AG09319 (cell line): ENCODE data around the gene CRY1.

Experiments used
- DNase-seq: peaks from one replicate; pipeline ENCODE4 v3.0.0-alpha.2; 2010; ENCODE audit warnings: low read depth; ENCODE audit errors: extremely low read depth
- TF ChIP-seq, protein P1 (sequence below): IDR thresholded peaks from 2 replicates; pipeline ENCODE4 v1.5.1; 2011; ENCODE audit warnings: low read depth, mild to moderate bottlenecking, inconsistent platforms, low read length, moderate library complexity

Gene CRY1

GRCh38 chr12:107106241-107107025 lies 13.1 kb upstream of the CRY1 start:
- DNase-seq: no peak
- TF ChIP-seq, protein P1, sequence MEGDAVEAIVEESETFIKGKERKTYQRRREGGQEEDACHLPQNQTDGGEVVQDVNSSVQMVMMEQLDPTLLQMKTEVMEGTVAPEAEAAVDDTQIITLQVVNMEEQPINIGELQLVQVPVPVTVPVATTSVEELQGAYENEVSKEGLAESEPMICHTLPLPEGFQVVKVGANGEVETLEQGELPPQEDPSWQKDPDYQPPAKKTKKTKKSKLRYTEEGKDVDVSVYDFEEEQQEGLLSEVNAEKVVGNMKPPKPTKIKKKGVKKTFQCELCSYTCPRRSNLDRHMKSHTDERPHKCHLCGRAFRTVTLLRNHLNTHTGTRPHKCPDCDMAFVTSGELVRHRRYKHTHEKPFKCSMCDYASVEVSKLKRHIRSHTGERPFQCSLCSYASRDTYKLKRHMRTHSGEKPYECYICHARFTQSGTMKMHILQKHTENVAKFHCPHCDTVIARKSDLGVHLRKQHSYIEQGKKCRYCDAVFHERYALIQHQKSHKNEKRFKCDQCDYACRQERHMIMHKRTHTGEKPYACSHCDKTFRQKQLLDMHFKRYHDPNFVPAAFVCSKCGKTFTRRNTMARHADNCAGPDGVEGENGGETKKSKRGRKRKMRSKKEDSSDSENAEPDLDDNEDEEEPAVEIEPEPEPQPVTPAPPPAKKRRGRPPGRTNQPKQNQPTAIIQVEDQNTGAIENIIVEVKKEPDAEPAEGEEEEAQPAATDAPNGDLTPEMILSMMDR: no peak

GRCh38 chr12:107105410-107105703 lies 12.0 kb upstream of the CRY1 start:
- TF ChIP-seq, protein P1: no peak
- no peak for DNase-seq

- TF ChIP-seq, protein P1: no peak
- DNase-seq: no peak
Measured at GRCh38 chr12:107103516-107103915, 10.2 kb upstream of the CRY1 start.

GRCh38 chr12:107103097-107103496 lies 9.7 kb upstream of the CRY1 start:
- TF ChIP-seq, protein P1: no peak
- no peak for DNase-seq

DNA sequence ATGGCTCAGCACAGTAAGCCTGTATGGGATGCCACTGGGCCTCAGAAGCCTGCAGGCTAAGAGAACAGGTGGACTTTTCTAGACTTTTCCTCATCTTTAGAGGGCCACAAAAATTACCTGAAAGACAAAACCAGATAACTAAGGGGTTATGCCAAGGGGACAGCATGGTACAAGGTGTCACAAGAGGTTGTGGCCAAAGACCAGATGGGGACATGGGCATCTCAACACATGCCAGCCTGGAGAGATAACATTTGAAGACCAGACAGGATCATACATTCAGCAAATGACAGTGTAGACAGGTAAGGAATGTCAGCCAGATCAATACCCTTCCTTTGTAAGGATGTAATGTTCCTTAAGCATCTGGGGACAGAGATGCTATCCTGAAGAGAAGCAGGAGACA lies 8.9 kb upstream of the CRY1 start:
- DNase-seq: no peak
- TF ChIP-seq, protein P1: no peak

GRCh38 chr12:107101651-107102050 lies 8.3 kb upstream of the CRY1 start:
- TF ChIP-seq, protein P1: no peak
- DNase-seq: no peak

GRCh38 chr12:107099917-107100316 lies 6.6 kb upstream of the CRY1 start:
- no peak for DNase-seq
- TF ChIP-seq, protein P1: no peak
